GM12892 (cell line): Measurements from ENCODE around the gene RAB9B.

ENCODE experiments used
- POLR2A ChIP-seq: IDR thresholded peaks from 2 replicates; pipeline ENCODE4 v1.6.1; 2011; ENCODE audit warnings: low read depth, low read length, control low read depth
- TAF1 ChIP-seq: IDR thresholded peaks from 2 replicates; pipeline ENCODE4 v1.6.1; 2011; ENCODE audit warnings: low read depth, mild to moderate bottlenecking, control low read depth, low read length, borderline replicate concordance

GRCh38 chrX:103806862-103807474, 25.1 kb downstream of the RAB9B start:
- no peak for TF ChIP-seq POLR2A
- no peak for TF ChIP-seq TAF1
